HL-60 (cell line): ENCODE data around the gene CHIT1.

Experiments used
- DNase-seq, 2 experiments: peaks; one replicate each; pipeline ENCODE4 v3.0.0-alpha.2; 2010 to 2020; ENCODE audit warnings: low read depth in 1 of 2, low spot score in 1 of 2
- H3K27ac ChIP-seq: fragments of 250-450 bp; sonication (Bioruptor Pico); replicated peaks from 2 replicates; pipeline ENCODE4 v1.5.1; 2020; ENCODE audit warnings: mild to moderate bottlenecking, moderate library complexity
- H3K27me3 ChIP-seq: fragments of 250-450 bp; sonication (Bioruptor Pico); 2 replicates; pipeline ENCODE4 v1.5.1; 2021; ENCODE audit warnings: mild to moderate bottlenecking, moderate library complexity; ENCODE audit not compliant: insufficient read depth, poor library complexity, severe bottlenecking
- H3K4me3 ChIP-seq: replicated peaks from 2 replicates; pipeline ENCODE4 v1.5.1; 2011; ENCODE audit warnings: mild to moderate bottlenecking, control low read depth, low read length; ENCODE audit not compliant: insufficient read depth
- GABPA ChIP-seq: IDR thresholded peaks from 2 replicates; pipeline ENCODE4 v1.6.1; 2012; ENCODE audit warnings: low read depth
- POLR2AphosphoS5 ChIP-seq: IDR thresholded peaks from 2 replicates; pipeline ENCODE4 v1.6.1; 2012; ENCODE audit warnings: low read depth
- SPI1 ChIP-seq: IDR thresholded peaks from 2 replicates; pipeline ENCODE4 v1.6.1; 2012; ENCODE audit warnings: low read depth, mild to moderate bottlenecking, borderline replicate concordance
- TF ChIP-seq, protein P1 (sequence below): IDR thresholded peaks from 2 replicates; pipeline ENCODE4 v1.6.1; 2012; ENCODE audit warnings: low read depth; ENCODE audit not compliant: insufficient replicate concordance
- TF ChIP-seq, protein P2 (sequence below): IDR thresholded peaks from one replicate; pipeline ENCODE4 v1.5.1; 2011; ENCODE audit warnings: low read length, control low read depth, inconsistent platforms; ENCODE audit not compliant: insufficient read depth

Gene CHIT1

DNA sequence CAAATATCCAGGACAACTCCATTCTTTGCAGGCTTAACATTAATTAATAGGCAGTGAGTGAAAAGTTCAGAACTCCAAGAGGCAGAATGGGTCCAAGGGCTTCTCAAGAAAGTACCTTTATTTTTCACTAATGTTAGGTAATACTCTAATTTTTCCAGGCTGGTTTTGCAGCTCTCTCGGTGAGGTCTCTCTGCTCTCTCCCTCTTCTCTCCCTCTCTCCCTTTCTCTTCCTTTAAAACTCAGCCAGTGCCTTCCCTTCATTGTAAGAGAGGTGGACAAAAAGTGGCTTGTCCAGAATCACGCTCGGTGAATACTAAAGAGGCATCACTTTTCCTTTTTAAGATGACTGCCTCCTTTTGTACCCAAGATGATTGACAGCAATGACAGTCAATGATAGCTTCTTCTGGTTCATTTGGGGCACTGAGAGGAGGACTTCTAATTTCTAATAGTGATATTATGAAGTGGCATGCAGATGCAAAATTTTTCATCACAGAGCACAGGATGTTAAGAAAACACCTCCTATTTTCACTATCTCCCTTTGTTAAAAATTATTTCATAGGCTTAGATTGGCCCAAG lies 41.7 kb downstream of the CHIT1 start:
- no peak for DNase-seq
- H3K4me3 ChIP-seq = no peak overlapping the region
- no peaks in the 10 kb centered on the region for H3K27me3 ChIP-seq
- TF ChIP-seq GABPA (no peak), POLR2AphosphoS5 (no peak), SPI1 (no peak)
- TF ChIP-seq, protein P1, sequence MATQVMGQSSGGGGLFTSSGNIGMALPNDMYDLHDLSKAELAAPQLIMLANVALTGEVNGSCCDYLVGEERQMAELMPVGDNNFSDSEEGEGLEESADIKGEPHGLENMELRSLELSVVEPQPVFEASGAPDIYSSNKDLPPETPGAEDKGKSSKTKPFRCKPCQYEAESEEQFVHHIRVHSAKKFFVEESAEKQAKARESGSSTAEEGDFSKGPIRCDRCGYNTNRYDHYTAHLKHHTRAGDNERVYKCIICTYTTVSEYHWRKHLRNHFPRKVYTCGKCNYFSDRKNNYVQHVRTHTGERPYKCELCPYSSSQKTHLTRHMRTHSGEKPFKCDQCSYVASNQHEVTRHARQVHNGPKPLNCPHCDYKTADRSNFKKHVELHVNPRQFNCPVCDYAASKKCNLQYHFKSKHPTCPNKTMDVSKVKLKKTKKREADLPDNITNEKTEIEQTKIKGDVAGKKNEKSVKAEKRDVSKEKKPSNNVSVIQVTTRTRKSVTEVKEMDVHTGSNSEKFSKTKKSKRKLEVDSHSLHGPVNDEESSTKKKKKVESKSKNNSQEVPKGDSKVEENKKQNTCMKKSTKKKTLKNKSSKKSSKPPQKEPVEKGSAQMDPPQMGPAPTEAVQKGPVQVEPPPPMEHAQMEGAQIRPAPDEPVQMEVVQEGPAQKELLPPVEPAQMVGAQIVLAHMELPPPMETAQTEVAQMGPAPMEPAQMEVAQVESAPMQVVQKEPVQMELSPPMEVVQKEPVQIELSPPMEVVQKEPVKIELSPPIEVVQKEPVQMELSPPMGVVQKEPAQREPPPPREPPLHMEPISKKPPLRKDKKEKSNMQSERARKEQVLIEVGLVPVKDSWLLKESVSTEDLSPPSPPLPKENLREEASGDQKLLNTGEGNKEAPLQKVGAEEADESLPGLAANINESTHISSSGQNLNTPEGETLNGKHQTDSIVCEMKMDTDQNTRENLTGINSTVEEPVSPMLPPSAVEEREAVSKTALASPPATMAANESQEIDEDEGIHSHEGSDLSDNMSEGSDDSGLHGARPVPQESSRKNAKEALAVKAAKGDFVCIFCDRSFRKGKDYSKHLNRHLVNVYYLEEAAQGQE = no peak
- TF ChIP-seq, protein P2, sequence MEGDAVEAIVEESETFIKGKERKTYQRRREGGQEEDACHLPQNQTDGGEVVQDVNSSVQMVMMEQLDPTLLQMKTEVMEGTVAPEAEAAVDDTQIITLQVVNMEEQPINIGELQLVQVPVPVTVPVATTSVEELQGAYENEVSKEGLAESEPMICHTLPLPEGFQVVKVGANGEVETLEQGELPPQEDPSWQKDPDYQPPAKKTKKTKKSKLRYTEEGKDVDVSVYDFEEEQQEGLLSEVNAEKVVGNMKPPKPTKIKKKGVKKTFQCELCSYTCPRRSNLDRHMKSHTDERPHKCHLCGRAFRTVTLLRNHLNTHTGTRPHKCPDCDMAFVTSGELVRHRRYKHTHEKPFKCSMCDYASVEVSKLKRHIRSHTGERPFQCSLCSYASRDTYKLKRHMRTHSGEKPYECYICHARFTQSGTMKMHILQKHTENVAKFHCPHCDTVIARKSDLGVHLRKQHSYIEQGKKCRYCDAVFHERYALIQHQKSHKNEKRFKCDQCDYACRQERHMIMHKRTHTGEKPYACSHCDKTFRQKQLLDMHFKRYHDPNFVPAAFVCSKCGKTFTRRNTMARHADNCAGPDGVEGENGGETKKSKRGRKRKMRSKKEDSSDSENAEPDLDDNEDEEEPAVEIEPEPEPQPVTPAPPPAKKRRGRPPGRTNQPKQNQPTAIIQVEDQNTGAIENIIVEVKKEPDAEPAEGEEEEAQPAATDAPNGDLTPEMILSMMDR = no peak
- H3K27ac ChIP-seq = peak overlapping the region; percentile 74

DNA sequence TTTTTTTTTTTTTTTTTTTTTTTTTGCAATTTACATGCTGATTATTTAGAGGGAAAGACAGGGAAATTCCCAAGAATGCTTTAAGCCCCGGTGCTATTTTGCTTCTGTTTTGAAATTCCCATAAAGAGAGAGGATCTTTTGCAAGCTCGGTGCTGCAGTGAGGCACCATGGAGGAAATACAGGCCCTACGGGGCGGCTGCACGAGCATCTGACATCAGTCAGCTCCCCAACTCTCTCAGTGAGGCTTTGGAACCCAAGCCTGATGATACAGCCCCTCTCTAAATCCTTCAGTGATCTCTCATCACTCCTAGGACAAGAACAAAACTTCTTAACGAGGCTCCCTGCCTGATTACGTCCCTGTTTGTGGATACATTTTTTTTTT lies 42.2 kb downstream of the CHIT1 start:
- peak overlapping the region; percentile 74 for H3K27ac ChIP-seq
- no peaks in the 10 kb centered on the region for H3K27me3 ChIP-seq
- TF ChIP-seq, protein P2 = no peak
- TF ChIP-seq SPI1 = no peak
- peak in 1 of 2 experiments; percentile 42 for DNase-seq
- no peak overlapping the region for H3K4me3 ChIP-seq

DNA sequence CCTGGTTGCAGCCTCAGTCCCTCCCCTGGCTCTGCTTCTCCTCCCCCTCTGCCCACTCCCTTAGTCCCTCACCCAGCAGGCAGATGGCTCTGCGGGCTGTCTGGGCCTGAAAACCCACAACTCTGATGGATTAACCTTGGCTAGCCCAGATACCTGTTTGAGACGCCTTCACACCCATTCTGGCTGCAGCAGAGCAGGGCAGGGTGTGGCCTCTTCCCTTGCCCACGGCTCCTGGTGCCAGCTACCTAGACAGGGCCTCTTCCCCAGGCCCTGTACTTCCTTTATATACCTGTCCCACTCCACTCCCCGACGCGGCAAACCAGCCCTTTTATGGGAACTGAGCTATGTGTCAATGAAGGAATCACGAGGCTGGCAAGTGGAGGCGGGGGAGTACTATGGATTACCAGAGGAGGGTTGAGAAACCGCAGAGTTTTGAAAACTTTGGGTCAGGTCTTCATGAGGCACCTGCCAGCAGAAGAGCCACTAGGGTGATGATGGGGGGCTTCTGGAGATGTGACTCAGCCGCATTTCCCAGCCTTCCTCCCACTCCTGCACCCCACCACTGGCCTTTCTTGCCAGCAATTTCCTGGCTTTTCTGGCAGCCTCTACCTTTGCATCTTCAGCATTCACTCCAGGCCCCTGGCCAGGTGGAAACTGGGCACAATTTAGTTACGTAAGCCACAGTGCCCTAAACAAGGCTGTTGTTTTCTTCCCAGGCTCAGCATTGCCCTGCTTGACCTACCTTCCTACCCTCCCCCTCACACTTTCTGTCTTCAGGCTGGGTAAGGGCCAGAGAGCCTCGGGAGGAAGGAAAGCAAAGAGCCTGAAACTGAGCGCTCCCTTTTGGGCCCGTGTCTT lies 42.8 kb downstream of the CHIT1 start, which contains the start of gene CHI3L1:
Gene CHI3L1, minus strand, starts transcription at position 259 of the 858 bp plus-strand sequence. Its CDS starts 81 bp downstream, at position 178.
- Histone ChIP-seq H3K27me3 (no peaks in the 10 kb centered on the region), H3K27ac (peak within 1 kb of the TSS; percentile 74), H3K4me3 (peak within 1 kb of the TSS; percentile 66)
- peak; percentile 94 to 97 for DNase-seq
- TF ChIP-seq SPI1 (peak; percentile 71; the same call in 1 of the 2 replicates), POLR2AphosphoS5 (peak; percentile 88), GABPA (0 out of 2 replicates have a peak, but pooled peaks have one; percentile 20)
- TF ChIP-seq, protein P1 = no peak

DNA sequence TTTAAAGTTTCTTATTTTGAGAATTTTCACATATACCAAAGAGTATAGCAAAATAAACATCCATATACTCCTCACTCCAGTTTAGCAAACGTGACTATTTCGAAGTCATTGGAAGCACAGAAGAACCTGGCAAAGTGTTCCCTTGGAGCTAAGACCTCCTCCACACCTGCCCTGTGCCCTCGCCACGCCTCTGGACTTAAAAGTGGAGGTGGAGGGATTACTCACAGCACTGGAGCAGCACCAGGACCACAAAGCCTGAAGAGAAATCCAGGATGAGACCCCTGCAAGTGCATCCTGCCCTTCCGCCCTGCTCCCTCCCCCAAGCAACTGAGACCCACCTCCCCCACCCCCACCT lies 43.4 kb downstream of the CHIT1 start:
- no peak for DNase-seq
- Histone ChIP-seq H3K27me3 (no peaks in the 10 kb centered on the region), H3K27ac (peak overlapping the region; percentile 74), H3K4me3 (peak overlapping the region; percentile 66)
- TF ChIP-seq, protein P2 = no peak
- TF ChIP-seq, protein P1 = no peak
- TF ChIP-seq SPI1 = no peak
- TF ChIP-seq POLR2AphosphoS5 = no peak
- TF ChIP-seq GABPA = no peak
